ENCODE data around the gene ZNF423. TPM values are rescaled to one million over a fixed set of nuclear protein-coding genes. Genes with fewer than 3 reads are reported as not detected.

Gene ZNF423
- total and polyA plus RNA-seq, 9 of the 15 experiments (the other 6 are each of a cell fraction or from before 2014, with no cell fraction given): not detected

GRCh38 chr16:49651226-49651625, 204.7 kb downstream of the ZNF423 start:
- FAIRE-seq: no peak
- H3K9me1 ChIP-seq (ENCODE audit: control insufficient read depth, insufficient read depth, low read length): no peaks in the 10 kb centered on the region
- H3K27me3 ChIP-seq (ENCODE audit: control insufficient read depth in 2 of 2, insufficient read depth in 2 of 2, low read length in 2 of 2): peaks cover 4 to 22% of the 10 kb centered on the region in 2 experiments; a peak in 2 of 5 replicates
- no peak for TF ChIP-seq ZBTB33 (CRISPR knock-in tag; IDR thresholded peaks at IDR 0.05)
- no peak for TF ChIP-seq RBM34 (IDR thresholded peaks at IDR 0.05; ENCODE audit: borderline replicate concordance, insufficient read depth, low read length)
- ATAC-seq: no peak
- peaks cover 4% of the 10 kb centered on the region; the same call in 1 of the 2 replicates for H3K9me3 ChIP-seq (replicated peaks; ENCODE audit: control insufficient read depth, insufficient read depth, low read depth, low read length)
- 6% methylated on average over 2 of the region's 4 CpGs for WGBS (ENCODE audit: insufficient coverage, low coverage, missing lambda C conversion rate)
- in situ Hi-C loops (cut with MboI): no loop called here
- POLR2A ChIA-PET: interaction anchor here (1.2 kb wide), 1 partner anchor 20 kb away, joined by 3 read pairs; no protein-coding TSS in a partner anchor
- no peak overlapping the region for H2AFZ ChIP-seq (ENCODE audit: low read depth, low read length)
- DNase-seq (ENCODE audit: extremely low read depth in 1 of 4, low spot score in 3 of 4): no peak
- no peaks in the 10 kb centered on the region for H3K79me2 ChIP-seq (ENCODE audit: control insufficient read depth, insufficient read depth, low read length)
- no peak overlapping the region for H3K27ac ChIP-seq (ENCODE audit: extremely low read depth, low read depth, low read length)
- H3K36me3 ChIP-seq (ENCODE audit: control insufficient read depth, insufficient read depth, low read length): no peaks in the 10 kb centered on the region
- no peak overlapping the region for H3K4me2 ChIP-seq (ENCODE audit: insufficient read depth, low read length)
- CTCF ChIA-PET (ENCODE audit: low intra/inter-chr PET ratio): no interaction called here
- H3K9ac ChIP-seq (ENCODE audit: insufficient read depth in 1 of 2, low read depth in 2 of 2, low read length in 2 of 2): no peak overlapping the region
- H4K20me1 ChIP-seq (replicated peaks; ENCODE audit: control insufficient read depth, insufficient read depth, low read length): no peaks in the 10 kb centered on the region
- H3K4me3 ChIP-seq: no peak overlapping the region
- intact Hi-C loops (cut with micrococcal nuclease): no loop called here
- no TSS peak for BruUV-seq (replicated peaks)
- H3K4me1 ChIP-seq (replicated peaks in 1 of 2; ENCODE audit: control insufficient read depth in 2 of 2, insufficient read depth in 2 of 2, low read length in 2 of 2): no peaks in the 10 kb centered on the region

GRCh38 chr16:49650603-49651002, 205.3 kb downstream of the ZNF423 start:
- DNase-seq (ENCODE audit: extremely low read depth in 1 of 4, low spot score in 3 of 4): no peak
- no peak for ATAC-seq
- peaks cover 4 to 16% of the 10 kb centered on the region in 2 experiments; a peak in 1 of 5 replicates for H3K27me3 ChIP-seq (ENCODE audit: control insufficient read depth in 2 of 2, insufficient read depth in 2 of 2, low read length in 2 of 2)
- no peaks in the 10 kb centered on the region for H3K4me1 ChIP-seq (replicated peaks in 1 of 2; ENCODE audit: control insufficient read depth in 2 of 2, insufficient read depth in 2 of 2, low read length in 2 of 2)
- FAIRE-seq: no peak
- H3K9me1 ChIP-seq (ENCODE audit: control insufficient read depth, insufficient read depth, low read length): no peaks in the 10 kb centered on the region
- no peaks in the 10 kb centered on the region for H3K79me2 ChIP-seq (ENCODE audit: control insufficient read depth, insufficient read depth, low read length)
- no TSS peak for BruUV-seq (replicated peaks)
- H4K20me1 ChIP-seq (replicated peaks; ENCODE audit: control insufficient read depth, insufficient read depth, low read length): no peaks in the 10 kb centered on the region
- no peak overlapping the region for H3K9ac ChIP-seq (ENCODE audit: insufficient read depth in 1 of 2, low read depth in 2 of 2, low read length in 2 of 2)
- no peak overlapping the region for H3K4me3 ChIP-seq
- no peaks in the 10 kb centered on the region for H3K36me3 ChIP-seq (ENCODE audit: control insufficient read depth, insufficient read depth, low read length)
- H3K4me2 ChIP-seq (ENCODE audit: insufficient read depth, low read length): no peak overlapping the region
- no peak overlapping the region for H2AFZ ChIP-seq (ENCODE audit: low read depth, low read length)
- intact Hi-C loops (cut with micrococcal nuclease) (no loop called here), in situ Hi-C loops (cut with MboI) (no loop called here)
- H3K9me3 ChIP-seq (replicated peaks; ENCODE audit: control insufficient read depth, insufficient read depth, low read depth, low read length): peaks cover 4% of the 10 kb centered on the region; the same call in 1 of the 2 replicates
- CTCF ChIA-PET (ENCODE audit: low intra/inter-chr PET ratio): no interaction called here
- POLR2A ChIA-PET: interaction anchor here (1.2 kb wide), 1 partner anchor 20 kb away, joined by 3 read pairs; no protein-coding TSS in a partner anchor
- WGBS (ENCODE audit: insufficient coverage, low coverage, missing lambda C conversion rate): 0% methylated on average over 1 of the region's 1 CpG
- no peak overlapping the region for H3K27ac ChIP-seq (ENCODE audit: extremely low read depth, low read depth, low read length)
- TF ChIP-seq, protein P1, sequence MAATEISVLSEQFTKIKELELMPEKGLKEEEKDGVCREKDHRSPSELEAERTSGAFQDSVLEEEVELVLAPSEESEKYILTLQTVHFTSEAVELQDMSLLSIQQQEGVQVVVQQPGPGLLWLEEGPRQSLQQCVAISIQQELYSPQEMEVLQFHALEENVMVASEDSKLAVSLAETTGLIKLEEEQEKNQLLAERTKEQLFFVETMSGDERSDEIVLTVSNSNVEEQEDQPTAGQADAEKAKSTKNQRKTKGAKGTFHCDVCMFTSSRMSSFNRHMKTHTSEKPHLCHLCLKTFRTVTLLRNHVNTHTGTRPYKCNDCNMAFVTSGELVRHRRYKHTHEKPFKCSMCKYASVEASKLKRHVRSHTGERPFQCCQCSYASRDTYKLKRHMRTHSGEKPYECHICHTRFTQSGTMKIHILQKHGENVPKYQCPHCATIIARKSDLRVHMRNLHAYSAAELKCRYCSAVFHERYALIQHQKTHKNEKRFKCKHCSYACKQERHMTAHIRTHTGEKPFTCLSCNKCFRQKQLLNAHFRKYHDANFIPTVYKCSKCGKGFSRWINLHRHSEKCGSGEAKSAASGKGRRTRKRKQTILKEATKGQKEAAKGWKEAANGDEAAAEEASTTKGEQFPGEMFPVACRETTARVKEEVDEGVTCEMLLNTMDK (IDR thresholded peaks at IDR 0.05; ENCODE audit: borderline replicate concordance, insufficient read depth, low read depth, low read length, poor library complexity, severe bottlenecking): no peak
- TF ChIP-seq NUFIP1 (IDR thresholded peaks at IDR 0.05; ENCODE audit: partially characterized antibody) (no peak), GMEB1 (CRISPR knock-in tag; IDR thresholded peaks at IDR 0.05) (no peak), TAF9B (IDR thresholded peaks at IDR 0.05; ENCODE audit: partially characterized antibody) (no peak), ATF6 (CRISPR knock-in tag; IDR thresholded peaks at IDR 0.05) (no peak)
